ENCODE results near the gene PCDHGB6. TPM values are rescaled to one million over a fixed set of nuclear protein-coding genes. Genes with fewer than 3 reads are reported as not detected.
"Not testable (repeated sequence)": the region's sequence is repeated elsewhere in the genome, so short reads cannot be mapped to it uniquely, and the experiment has no call there.

Gene PCDHGB6
- total and polyA plus RNA-seq, 2 experiments from 2014 or later, result 2.8 to 8.1 TPM

GRCh38 chr5:141397756-141398551 is 9.9 kb upstream of the PCDHGB6 start, which contains the start of gene PCDHGB5:
PCDHGB5 (plus strand) TSS chr5:141397947; CDS start chr5:141398128, 181 bp downstream.
- H3K27me3 ChIP-seq (ENCODE audit: insufficient read depth); H2AFZ ChIP-seq; H3K27ac Mint-ChIP-seq; H3F3A ChIP-seq (replicated peaks; ENCODE audit: low read depth); H3K9me2 ChIP-seq (ENCODE audit: insufficient read depth); H4K20me1 ChIP-seq (replicated peaks; ENCODE audit: insufficient read depth); H3K4me1 Mint-ChIP-seq; H3K4me1 ChIP-seq (ENCODE audit: insufficient read depth); H3K79me2 ChIP-seq (replicated peaks; ENCODE audit: insufficient read depth); H3K4me3 Mint-ChIP-seq; H3K27ac ChIP-seq (ENCODE audit: low read depth): not testable (repeated sequence)
- H3K4me2 ChIP-seq, result peak within 1 kb of the TSS; percentile 61; the same call in 1 of the 2 replicates
- H3K4me3 ChIP-seq, result peak within 1 kb of the TSS; percentile 52
- Mint-ChIP-seq H3K36me3 (ENCODE audit: low read depth) (peaks cover 63% of the 10 kb centered on the region), H3K27me3 (ENCODE audit: insufficient read depth, low read depth, poor library complexity) (peaks cover 16% of the 10 kb centered on the region), H3K9me3 (peaks cover 79% of the 10 kb centered on the region)
- H3K36me3 ChIP-seq (ENCODE audit: insufficient read depth), result 0 out of 2 replicates have a peak, but pooled peaks cover 13% of the 10 kb centered on the region
- peak; percentile 90 for ATAC-seq
- DNase-seq (ENCODE audit: low spot score), result peak; percentile 79
- TF ChIP-seq, protein P1, sequence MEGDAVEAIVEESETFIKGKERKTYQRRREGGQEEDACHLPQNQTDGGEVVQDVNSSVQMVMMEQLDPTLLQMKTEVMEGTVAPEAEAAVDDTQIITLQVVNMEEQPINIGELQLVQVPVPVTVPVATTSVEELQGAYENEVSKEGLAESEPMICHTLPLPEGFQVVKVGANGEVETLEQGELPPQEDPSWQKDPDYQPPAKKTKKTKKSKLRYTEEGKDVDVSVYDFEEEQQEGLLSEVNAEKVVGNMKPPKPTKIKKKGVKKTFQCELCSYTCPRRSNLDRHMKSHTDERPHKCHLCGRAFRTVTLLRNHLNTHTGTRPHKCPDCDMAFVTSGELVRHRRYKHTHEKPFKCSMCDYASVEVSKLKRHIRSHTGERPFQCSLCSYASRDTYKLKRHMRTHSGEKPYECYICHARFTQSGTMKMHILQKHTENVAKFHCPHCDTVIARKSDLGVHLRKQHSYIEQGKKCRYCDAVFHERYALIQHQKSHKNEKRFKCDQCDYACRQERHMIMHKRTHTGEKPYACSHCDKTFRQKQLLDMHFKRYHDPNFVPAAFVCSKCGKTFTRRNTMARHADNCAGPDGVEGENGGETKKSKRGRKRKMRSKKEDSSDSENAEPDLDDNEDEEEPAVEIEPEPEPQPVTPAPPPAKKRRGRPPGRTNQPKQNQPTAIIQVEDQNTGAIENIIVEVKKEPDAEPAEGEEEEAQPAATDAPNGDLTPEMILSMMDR (conservative IDR thresholded peaks at IDR 0.05; ENCODE audit: low read depth in 2 of 2), result peak; percentile 69

DNA sequence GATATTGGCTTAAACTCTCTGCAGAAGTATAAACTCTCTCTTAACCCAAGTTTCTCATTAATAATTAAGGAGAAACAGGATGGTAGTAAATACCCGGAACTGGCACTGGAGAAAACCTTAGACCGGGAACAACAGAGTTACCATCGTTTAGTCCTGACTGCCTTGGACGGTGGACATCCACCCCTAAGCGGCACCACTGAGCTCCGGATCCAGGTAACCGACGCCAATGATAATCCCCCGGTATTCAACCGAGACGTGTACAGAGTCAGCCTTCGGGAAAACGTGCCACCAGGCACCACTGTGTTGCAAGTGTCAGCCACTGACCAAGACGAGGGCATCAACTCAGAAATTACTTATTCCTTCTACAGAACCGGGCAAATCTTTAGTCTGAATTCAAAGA is 9.2 kb upstream of the PCDHGB6 start:
- Mint-ChIP-seq H3K9me3 (peaks cover 79% of the 10 kb centered on the region), H3K4me1 (no peaks in the 10 kb centered on the region; the same call in 2 of the 3 replicates), H3K4me3 (no peak overlapping the region), H3K36me3 (ENCODE audit: low read depth) (peaks cover 63% of the 10 kb centered on the region), H3K27me3 (ENCODE audit: insufficient read depth, low read depth, poor library complexity) (peaks cover 15% of the 10 kb centered on the region), H3K27ac (no peak overlapping the region)
- ATAC-seq (no peak), DNase-seq (ENCODE audit: low spot score) (no peak)
- Histone ChIP-seq H3K27ac (ENCODE audit: low read depth) (no peak overlapping the region), H3K4me2 (peak overlapping the region; percentile 49; the same call in 1 of the 2 replicates), H3F3A (replicated peaks; ENCODE audit: low read depth) (no peaks in the 10 kb centered on the region), H3K4me1 (ENCODE audit: insufficient read depth) (no peaks in the 10 kb centered on the region), H3K4me3 (peak overlapping the region; percentile 42; the same call in 1 of the 2 replicates), H3K36me3 (ENCODE audit: insufficient read depth) (0 out of 2 replicates have a peak, but pooled peaks cover 11% of the 10 kb centered on the region), H2AFZ (no peak overlapping the region), H4K20me1 (replicated peaks; ENCODE audit: insufficient read depth) (no peaks in the 10 kb centered on the region), H3K9me2 (ENCODE audit: insufficient read depth) (no peaks in the 10 kb centered on the region), H3K79me2 (replicated peaks; ENCODE audit: insufficient read depth) (no peaks in the 10 kb centered on the region; the same call in 1 of the 2 replicates), H3K27me3 (ENCODE audit: insufficient read depth) (no peaks in the 10 kb centered on the region)
- TF ChIP-seq JUNB (IDR thresholded peaks at IDR 0.05; ENCODE audit: unreplicated experiment) (no peak), ETS1 (IDR thresholded peaks at IDR 0.05) (no peak), EZH2 (IDR thresholded peaks at IDR 0.05; ENCODE audit: low read depth, unreplicated experiment) (no peak), ZNF114 (CRISPR knock-in tag; IDR thresholded peaks at IDR 0.05) (no peak), POLR2AphosphoS5 (IDR thresholded peaks at IDR 0.05; ENCODE audit: low read depth) (no peak), NANOG (IDR thresholded peaks at IDR 0.05; ENCODE audit: borderline replicate concordance) (no peak), ZNF331 (CRISPR knock-in tag; IDR thresholded peaks at IDR 0.05; ENCODE audit: low read depth) (no peak), STAT1 (IDR thresholded peaks at IDR 0.05; ENCODE audit: unreplicated experiment) (no peak)
- TF ChIP-seq, protein P1 (conservative IDR thresholded peaks at IDR 0.05; ENCODE audit: low read depth in 2 of 2), result no peak
- TF ChIP-seq, protein P2, sequence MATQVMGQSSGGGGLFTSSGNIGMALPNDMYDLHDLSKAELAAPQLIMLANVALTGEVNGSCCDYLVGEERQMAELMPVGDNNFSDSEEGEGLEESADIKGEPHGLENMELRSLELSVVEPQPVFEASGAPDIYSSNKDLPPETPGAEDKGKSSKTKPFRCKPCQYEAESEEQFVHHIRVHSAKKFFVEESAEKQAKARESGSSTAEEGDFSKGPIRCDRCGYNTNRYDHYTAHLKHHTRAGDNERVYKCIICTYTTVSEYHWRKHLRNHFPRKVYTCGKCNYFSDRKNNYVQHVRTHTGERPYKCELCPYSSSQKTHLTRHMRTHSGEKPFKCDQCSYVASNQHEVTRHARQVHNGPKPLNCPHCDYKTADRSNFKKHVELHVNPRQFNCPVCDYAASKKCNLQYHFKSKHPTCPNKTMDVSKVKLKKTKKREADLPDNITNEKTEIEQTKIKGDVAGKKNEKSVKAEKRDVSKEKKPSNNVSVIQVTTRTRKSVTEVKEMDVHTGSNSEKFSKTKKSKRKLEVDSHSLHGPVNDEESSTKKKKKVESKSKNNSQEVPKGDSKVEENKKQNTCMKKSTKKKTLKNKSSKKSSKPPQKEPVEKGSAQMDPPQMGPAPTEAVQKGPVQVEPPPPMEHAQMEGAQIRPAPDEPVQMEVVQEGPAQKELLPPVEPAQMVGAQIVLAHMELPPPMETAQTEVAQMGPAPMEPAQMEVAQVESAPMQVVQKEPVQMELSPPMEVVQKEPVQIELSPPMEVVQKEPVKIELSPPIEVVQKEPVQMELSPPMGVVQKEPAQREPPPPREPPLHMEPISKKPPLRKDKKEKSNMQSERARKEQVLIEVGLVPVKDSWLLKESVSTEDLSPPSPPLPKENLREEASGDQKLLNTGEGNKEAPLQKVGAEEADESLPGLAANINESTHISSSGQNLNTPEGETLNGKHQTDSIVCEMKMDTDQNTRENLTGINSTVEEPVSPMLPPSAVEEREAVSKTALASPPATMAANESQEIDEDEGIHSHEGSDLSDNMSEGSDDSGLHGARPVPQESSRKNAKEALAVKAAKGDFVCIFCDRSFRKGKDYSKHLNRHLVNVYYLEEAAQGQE (IDR thresholded peaks at IDR 0.05; ENCODE audit: unreplicated experiment), result no peak

All from GM23338 (cell line).